Measurements from ENCODE around the gene OR6S1. TPM values are rescaled to one million over a fixed set of nuclear protein-coding genes. Genes with fewer than 3 reads are reported as not detected.

OR6S1 gene
- polyA plus RNA-seq, 1 donor (not counting 4 experiments of a cell fraction or from before 2014, with no cell fraction given) = not detected

DNA sequence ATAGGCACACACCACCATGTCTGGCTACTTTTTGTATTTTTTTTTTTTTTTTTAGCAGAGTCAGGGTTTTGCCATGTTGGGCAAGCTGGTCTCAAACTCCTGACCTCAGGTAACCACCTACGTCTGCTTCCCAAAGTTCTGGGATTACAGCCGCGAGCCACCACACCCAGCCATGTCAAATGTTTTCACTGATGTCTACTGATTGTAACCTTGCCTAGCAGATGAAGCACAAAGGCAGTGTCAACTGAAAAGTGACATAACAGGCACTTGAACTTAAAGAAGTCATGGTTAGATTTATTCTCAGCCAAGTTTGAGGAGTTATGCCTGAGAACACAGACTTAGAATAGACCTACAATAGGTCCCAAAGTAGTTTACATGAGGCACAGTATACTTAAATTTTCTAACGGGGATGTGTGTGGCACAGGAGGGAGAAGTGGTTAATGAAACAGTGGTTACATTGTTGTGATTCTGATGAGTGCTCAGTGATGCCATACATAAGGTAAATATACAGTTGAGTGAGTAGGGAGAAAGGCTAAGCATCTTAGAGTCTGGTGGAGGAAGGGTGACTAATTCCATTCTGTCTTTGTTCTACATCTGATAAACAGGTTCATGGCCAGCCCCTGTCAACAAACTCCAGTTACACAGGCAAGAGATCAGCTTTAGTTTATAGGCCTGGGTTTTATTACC is 30.2 kb upstream of the OR6S1 start:
- FAIRE-seq (no peak), DNase-seq (ENCODE audit: low read depth, low spot score) (no peak)
- H3K27me3 ChIP-seq (ENCODE audit: control insufficient read depth, extremely low read depth, insufficient read depth, low read length) = no peaks in the 10 kb centered on the region
- no peaks in the 10 kb centered on the region for H4K20me1 ChIP-seq (ENCODE audit: control insufficient read depth, extremely low read depth, insufficient read depth, low read length)
- H3K9me1 ChIP-seq (ENCODE audit: control insufficient read depth, extremely low read depth, insufficient read depth, low read length) = no peaks in the 10 kb centered on the region
- H3K4me3 ChIP-seq (ENCODE audit: control insufficient read depth in 2 of 3, extremely low read depth in 1 of 3, insufficient read depth in 2 of 3, low read depth in 1 of 3, low read length in 3 of 3) = no peak overlapping the region
- no peak overlapping the region for H2AFZ ChIP-seq (ENCODE audit: control insufficient read depth, low read length)
- H3K4me1 ChIP-seq (ENCODE audit: control insufficient read depth, extremely low read depth, insufficient read depth, low read length) = no peaks in the 10 kb centered on the region
- H3K4me2 ChIP-seq (ENCODE audit: control insufficient read depth, extremely low read depth, insufficient read depth, low read depth, low read length) = no peak overlapping the region
- no peaks in the 10 kb centered on the region for H3K9me3 ChIP-seq (ENCODE audit: control insufficient read depth, low read depth, low read length)
- dilution Hi-C loops (cut with MboI; ENCODE audit: extremely low pct_ligation_motif_present, low sequenced_read_pairs) = no loop called here
- H3K36me3 ChIP-seq (ENCODE audit: control insufficient read depth in 2 of 2, extremely low read depth in 1 of 2, insufficient read depth in 2 of 2, low read length in 2 of 2) = no peaks in the 10 kb centered on the region
- no peak overlapping the region for H3K27ac ChIP-seq (ENCODE audit: control insufficient read depth, insufficient read depth, low read length)
- H3K9ac ChIP-seq (ENCODE audit: control insufficient read depth, extremely low read depth, insufficient read depth, low read length) = no peak overlapping the region
- no peaks in the 10 kb centered on the region for H3K79me2 ChIP-seq (ENCODE audit: control insufficient read depth, insufficient read depth, low read length)
- no peak for TF ChIP-seq EZH2 (IDR thresholded peaks at IDR 0.05; ENCODE audit: low read length)
- TF ChIP-seq, protein P1, sequence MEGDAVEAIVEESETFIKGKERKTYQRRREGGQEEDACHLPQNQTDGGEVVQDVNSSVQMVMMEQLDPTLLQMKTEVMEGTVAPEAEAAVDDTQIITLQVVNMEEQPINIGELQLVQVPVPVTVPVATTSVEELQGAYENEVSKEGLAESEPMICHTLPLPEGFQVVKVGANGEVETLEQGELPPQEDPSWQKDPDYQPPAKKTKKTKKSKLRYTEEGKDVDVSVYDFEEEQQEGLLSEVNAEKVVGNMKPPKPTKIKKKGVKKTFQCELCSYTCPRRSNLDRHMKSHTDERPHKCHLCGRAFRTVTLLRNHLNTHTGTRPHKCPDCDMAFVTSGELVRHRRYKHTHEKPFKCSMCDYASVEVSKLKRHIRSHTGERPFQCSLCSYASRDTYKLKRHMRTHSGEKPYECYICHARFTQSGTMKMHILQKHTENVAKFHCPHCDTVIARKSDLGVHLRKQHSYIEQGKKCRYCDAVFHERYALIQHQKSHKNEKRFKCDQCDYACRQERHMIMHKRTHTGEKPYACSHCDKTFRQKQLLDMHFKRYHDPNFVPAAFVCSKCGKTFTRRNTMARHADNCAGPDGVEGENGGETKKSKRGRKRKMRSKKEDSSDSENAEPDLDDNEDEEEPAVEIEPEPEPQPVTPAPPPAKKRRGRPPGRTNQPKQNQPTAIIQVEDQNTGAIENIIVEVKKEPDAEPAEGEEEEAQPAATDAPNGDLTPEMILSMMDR (optimal IDR thresholded peaks at IDR 0.05 in 1 of 3, IDR thresholded peaks at IDR 0.05 in 1 of 3, conservative IDR thresholded peaks at IDR 0.05 in 1 of 3; ENCODE audit: extremely low read depth in 1 of 3, insufficient read depth in 2 of 3, low read length in 3 of 3) = no peak

DNA sequence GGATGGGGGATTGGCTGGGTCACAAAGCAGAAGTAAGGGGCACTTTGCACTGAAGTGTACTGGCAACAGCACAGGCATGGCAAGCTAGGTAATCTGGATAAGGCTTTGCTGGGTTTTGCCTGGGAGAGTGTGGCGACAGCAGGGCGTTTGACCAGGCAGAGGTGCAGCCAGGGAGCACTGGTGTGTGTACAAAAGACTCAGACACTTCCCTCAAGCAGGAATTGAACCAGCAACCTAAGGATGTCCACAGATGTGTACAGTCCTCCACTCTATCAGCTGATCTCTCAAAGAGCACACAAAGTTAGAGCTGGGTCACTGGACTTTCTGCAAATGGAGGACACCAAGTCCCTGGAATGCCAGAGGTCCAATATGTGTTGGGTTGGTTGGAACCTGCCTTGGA is 27.5 kb upstream of the OR6S1 start:
- Histone ChIP-seq H3K4me3 (ENCODE audit: control insufficient read depth in 2 of 3, extremely low read depth in 1 of 3, insufficient read depth in 2 of 3, low read depth in 1 of 3, low read length in 3 of 3) (no peak overlapping the region), H3K9ac (ENCODE audit: control insufficient read depth, extremely low read depth, insufficient read depth, low read length) (no peak overlapping the region), H3K79me2 (ENCODE audit: control insufficient read depth, insufficient read depth, low read length) (no peaks in the 10 kb centered on the region), H3K4me2 (ENCODE audit: control insufficient read depth, extremely low read depth, insufficient read depth, low read depth, low read length) (no peak overlapping the region), H3K27me3 (ENCODE audit: control insufficient read depth, extremely low read depth, insufficient read depth, low read length) (no peaks in the 10 kb centered on the region), H3K4me1 (ENCODE audit: control insufficient read depth, extremely low read depth, insufficient read depth, low read length) (no peaks in the 10 kb centered on the region), H3K36me3 (ENCODE audit: control insufficient read depth in 2 of 2, extremely low read depth in 1 of 2, insufficient read depth in 2 of 2, low read length in 2 of 2) (no peaks in the 10 kb centered on the region), H4K20me1 (ENCODE audit: control insufficient read depth, extremely low read depth, insufficient read depth, low read length) (no peaks in the 10 kb centered on the region), H2AFZ (ENCODE audit: control insufficient read depth, low read length) (no peak overlapping the region), H3K27ac (ENCODE audit: control insufficient read depth, insufficient read depth, low read length) (no peak overlapping the region), H3K9me1 (ENCODE audit: control insufficient read depth, extremely low read depth, insufficient read depth, low read length) (no peaks in the 10 kb centered on the region), H3K9me3 (ENCODE audit: control insufficient read depth, low read depth, low read length) (no peaks in the 10 kb centered on the region)
- DNase-seq (ENCODE audit: low read depth, low spot score) (no peak), FAIRE-seq (no peak)
- dilution Hi-C loops (cut with MboI; ENCODE audit: extremely low pct_ligation_motif_present, low sequenced_read_pairs) = no loop called here
- TF ChIP-seq EZH2 (IDR thresholded peaks at IDR 0.05; ENCODE audit: low read length) = no peak
- TF ChIP-seq, protein P1 (optimal IDR thresholded peaks at IDR 0.05 in 1 of 3, IDR thresholded peaks at IDR 0.05 in 1 of 3, conservative IDR thresholded peaks at IDR 0.05 in 1 of 3; ENCODE audit: extremely low read depth in 1 of 3, insufficient read depth in 2 of 3, low read length in 3 of 3) = no peak

Measured in keratinocyte (primary cell).